HG03097 (cell line): ENCODE data around the gene NRG3.

Experiments
- ATAC-seq: cut with Tn5 transposase; IDR thresholded peaks from one replicate; pipeline ENCODE4 v1.9.1; 2021; ENCODE audit not compliant: unreplicated experiment, low FRiP score

NRG3 gene

GRCh38 chr10:82742898-82743297 is 867.9 kb downstream of the NRG3 start:
- ATAC-seq, result no peak

GRCh38 chr10:82750538-82750937 is 875.5 kb downstream of the NRG3 start:
- ATAC-seq, result no peak

GRCh38 chr10:82757397-82757796 is 882.4 kb downstream of the NRG3 start:
- no peak for ATAC-seq

- no peak for ATAC-seq
Observed at GRCh38 chr10:82757901-82758300, 882.9 kb downstream of the NRG3 start.

GRCh38 chr10:82759050-82759449 is 884.1 kb downstream of the NRG3 start:
- ATAC-seq, result no peak

- no peak for ATAC-seq
Observed at GRCh38 chr10:82762641-82763040, 887.6 kb downstream of the NRG3 start.

- no peak for ATAC-seq
Observed at GRCh38 chr10:82768040-82768439, 893.0 kb downstream of the NRG3 start.

- ATAC-seq, result no peak
Observed at GRCh38 chr10:82778908-82779307, 903.9 kb downstream of the NRG3 start.

- ATAC-seq, result no peak
Observed at GRCh38 chr10:82796510-82796909, 921.5 kb downstream of the NRG3 start.

GRCh38 chr10:82801289-82801688 is 926.3 kb downstream of the NRG3 start:
- no peak for ATAC-seq

GRCh38 chr10:82811621-82812020 is 936.6 kb downstream of the NRG3 start:
- ATAC-seq, result no peak

- no peak for ATAC-seq
Observed at GRCh38 chr10:82813856-82814255, 938.9 kb downstream of the NRG3 start.

- no peak for ATAC-seq
Observed at GRCh38 chr10:82814635-82815034, 939.6 kb downstream of the NRG3 start.

GRCh38 chr10:82815680-82816079 is 940.7 kb downstream of the NRG3 start:
- no peak for ATAC-seq

GRCh38 chr10:82817676-82818422 is 942.9 kb downstream of the NRG3 start:
- no peak for ATAC-seq

GRCh38 chr10:82821043-82821442 is 946.0 kb downstream of the NRG3 start:
- ATAC-seq, result no peak

- no peak for ATAC-seq
Observed at GRCh38 chr10:82826132-82826531, 951.1 kb downstream of the NRG3 start.

- no peak for ATAC-seq
Observed at GRCh38 chr10:82827901-82828300, 952.9 kb downstream of the NRG3 start.

- no peak for ATAC-seq
Observed at GRCh38 chr10:82847242-82847641, 972.2 kb downstream of the NRG3 start.

GRCh38 chr10:82850191-82850590 is 975.2 kb downstream of the NRG3 start:
- ATAC-seq, result no peak

- no peak for ATAC-seq
Observed at GRCh38 chr10:82856957-82857613, 982.1 kb downstream of the NRG3 start.

GRCh38 chr10:82861889-82862288 is 986.9 kb downstream of the NRG3 start:
- no peak for ATAC-seq
